HCT116 (cell line): ENCODE data around the gene PBXIP1. TPM values are rescaled to one million over a fixed set of nuclear protein-coding genes. Genes with fewer than 3 reads are reported as not detected.

ENCODE experiments used
- ATAC-seq: fragments of 200-7000 bp; cut with Tn5 transposase; 2 replicates; pipeline ENCODE4 v1.9.1; 2020; ENCODE audit warnings: mild to moderate bottlenecking, moderate library complexity
- BruUV-seq: library from RNA; stranded (reverse); fragments of 400-500 nt; replicated peaks from 2 replicates; lab custom pipeline; 2021; lab: Mats Ljungman, UMichigan
- CTCF ChIA-PET: fragments of 300-600 bp; sonication (Branson Sonifier 250); formaldehyde crosslinking; loops from one replicate; lab custom pipeline; 2021; ENCODE audit warnings: antibody characterized with exemption; lab: Charles Lee
- POLR2A ChIA-PET: fragments of 300-600, 350-600 bp; sonication (Branson Sonifier 250); formaldehyde crosslinking; loops from one replicate; lab custom pipeline; 2021; ENCODE audit warnings: antibody characterized with exemption; lab: Charles Lee
- RAD21 ChIA-PET, 2 experiments: fragments of 300-600 bp; sonication (Branson Sonifier 250); formaldehyde crosslinking; loops; one replicate each; lab custom pipeline; 2023; ENCODE audit warnings: low total read pairs in 2 of 2; ENCODE audit not compliant: uncharacterized antibody in 2 of 2, unreplicated experiment in 2 of 2, low non-redundant PET in 1 of 2; lab: Charles Lee
- DNase-seq: peaks from one replicate; pipeline ENCODE4 v3.0.0-alpha.2; 2010; ENCODE audit warnings: low read depth, low spot score
- H2AFZ ChIP-seq: fragments of 200-600 bp; shearing (Covaris generic), sonication (generic); 2 replicates; pipeline ENCODE4 v1.6.1; 2017; ENCODE audit warnings: low read depth, mixed run types, mixed read lengths, antibody characterized with exemption, low read length; ENCODE audit not compliant: poor library complexity, severe bottlenecking
- H3K27ac ChIP-seq: 2 replicates; pipeline ENCODE4 v1.5.1; 2012; ENCODE audit warnings: low read depth, low read length
- H3K27me3 ChIP-seq: fragments of 200-600 bp; sonication (generic); 2 replicates; pipeline ENCODE4 v1.6.1; 2016; ENCODE audit warnings: mixed run types, low read length, mixed read lengths; ENCODE audit not compliant: insufficient read depth
- H3K36me3 ChIP-seq, 2 experiments: fragments of 200-500 bp in 1 of 2; fragments of 200-600 bp in 1 of 2; sonication (Bioruptor generic) in 1 of 2; sonication (generic) in 1 of 2; 2 replicates each; pipeline versions ENCODE4 v1.5.1 to v1.6.1; 2014 to 2016; ENCODE audit warnings: low read length in 2 of 2, inconsistent platforms in 1 of 2, mixed read lengths in 1 of 2, mixed run types in 1 of 2; ENCODE audit not compliant: insufficient read depth in 2 of 2, control insufficient read depth in 1 of 2
- H3K4me1 ChIP-seq, 2 experiments: fragments of 200-600 bp in 1 of 2; sonication (generic) in 1 of 2; 2 replicates each; pipeline versions ENCODE4 v1.5.1 to v1.6.1; 2012 to 2017; ENCODE audit warnings: low read length in 2 of 2, inconsistent platforms in 1 of 2, mild to moderate bottlenecking in 1 of 2, mixed read lengths in 1 of 2, mixed run types in 1 of 2, moderate library complexity in 1 of 2; ENCODE audit not compliant: insufficient read depth in 2 of 2, control insufficient read depth in 1 of 2
- H3K4me2 ChIP-seq: fragments of 200-600 bp; sonication (generic); 2 replicates; pipeline ENCODE4 v1.6.1; 2017; ENCODE audit warnings: mixed run types, low read length, mixed read lengths
- H3K4me3 ChIP-seq, 2 experiments: fragments of 200-600 bp in 1 of 2; sonication (generic) in 1 of 2; replicated peaks in 1 of 2; 2 replicates each; pipeline ENCODE4 v1.5.1; 2011 to 2016; ENCODE audit warnings: low read length in 2 of 2, control low read depth in 1 of 2, low read depth in 1 of 2, mild to moderate bottlenecking in 1 of 2, mixed read lengths in 1 of 2, mixed run types in 1 of 2
- H3K79me2 ChIP-seq: fragments of 200-600 bp; sonication (generic); 2 replicates; pipeline ENCODE4 v1.6.1; 2017; ENCODE audit warnings: mild to moderate bottlenecking, mixed run types, low read length, moderate library complexity, mixed read lengths; ENCODE audit not compliant: insufficient read depth
- H3K9ac ChIP-seq: fragments of 200-600 bp; sonication (generic); 2 replicates; pipeline ENCODE4 v1.6.1; 2016; ENCODE audit warnings: low read length, mixed read lengths
- H3K9me2 ChIP-seq: fragments of 200-600 bp; sonication (generic), shearing (Covaris generic); 2 replicates; pipeline ENCODE4 v1.6.1; 2017; ENCODE audit warnings: mixed run types, mild to moderate bottlenecking, moderate library complexity; ENCODE audit not compliant: insufficient read depth
- H3K9me3 ChIP-seq, 2 experiments: fragments of 200-500 bp in 1 of 2; fragments of 200-600 bp in 1 of 2; sonication (Bioruptor generic) in 1 of 2; sonication (generic) in 1 of 2; 2 replicates each; pipeline ENCODE4 v1.6.1; 2014 to 2017; ENCODE audit warnings: low read length in 2 of 2, mixed read lengths in 2 of 2, inconsistent platforms in 1 of 2, low read depth in 1 of 2, mild to moderate bottlenecking in 1 of 2, mixed run types in 1 of 2, moderate library complexity in 1 of 2; ENCODE audit not compliant: control insufficient read depth in 1 of 2, insufficient read depth in 1 of 2
- H4K20me1 ChIP-seq: fragments of 200-600 bp; sonication (generic), shearing (Covaris generic); 2 replicates; pipeline ENCODE4 v1.6.1; 2017; ENCODE audit warnings: mixed run types, mild to moderate bottlenecking, moderate library complexity; ENCODE audit not compliant: insufficient read depth
- CTCF ChIP-seq, 3 experiments: fragments of 200-600 bp in 1 of 3; sonication (generic) in 1 of 3; IDR thresholded peaks in 2 of 3; conservative IDR thresholded peaks in 1 of 3; 2 replicates each; pipeline ENCODE4 v1.5.1; 2012 to 2017; ENCODE audit warnings: low read depth in 2 of 3, low read length in 2 of 3, antibody characterized with exemption in 1 of 3, borderline replicate concordance in 1 of 3, control low read depth in 1 of 3, mild to moderate bottlenecking in 1 of 3, mixed read lengths in 1 of 3, mixed run types in 1 of 3, moderate library complexity in 1 of 3; ENCODE audit not compliant: insufficient read depth in 1 of 3
- EZH2phosphoT487 ChIP-seq: fragments of 200-600 bp; IDR thresholded peaks from 2 replicates; pipeline ENCODE4 v1.6.1; 2018; ENCODE audit warnings: antibody characterized with exemption, borderline replicate concordance
- JUND ChIP-seq: IDR thresholded peaks from 2 replicates; pipeline ENCODE4 v1.6.1; 2012
- MAX ChIP-seq: IDR thresholded peaks from 2 replicates; pipeline ENCODE4 v1.6.1; 2012
- REST ChIP-seq: IDR thresholded peaks from 2 replicates; pipeline ENCODE4 v1.6.1; 2012; ENCODE audit warnings: low read depth
- SRF ChIP-seq: IDR thresholded peaks from 2 replicates; pipeline ENCODE4 v1.6.1; 2012; ENCODE audit warnings: low read depth
- TCF7L2 ChIP-seq: IDR thresholded peaks from 2 replicates; pipeline ENCODE4 v1.7.0; 2011; ENCODE audit warnings: borderline replicate concordance, inconsistent platforms; ENCODE audit not compliant: insufficient read depth, insufficient read length; ENCODE audit errors: extremely low read depth
- YY1 ChIP-seq: IDR thresholded peaks from 2 replicates; pipeline ENCODE4 v1.6.1; 2011; ENCODE audit warnings: low read length, low read depth, moderate library complexity, mild to moderate bottlenecking; ENCODE audit not compliant: insufficient replicate concordance; ENCODE audit errors: extremely low read depth
- ZBTB33 ChIP-seq: IDR thresholded peaks from 2 replicates; pipeline ENCODE4 v1.6.1; 2011; ENCODE audit warnings: mild to moderate bottlenecking, low read length, moderate library complexity; ENCODE audit not compliant: insufficient replicate concordance; ENCODE audit errors: extremely low read depth
- ZFX ChIP-seq: fragments of 450-650 bp; IDR thresholded peaks from 2 replicates; pipeline ENCODE4 v1.6.1; 2017
- intact Hi-C: fragments of 100-400 bp; cut with micrococcal nuclease; formaldehyde crosslinking; loops from 2 replicates; pipeline ENCODE4 v1.10.0; 2022
- total RNA-seq: library from RNA; stranded (reverse); gene quantifications from one replicate; pipeline ENCODE4 v1.2.1, GENCODE V29; 2021; ENCODE audit not compliant: unreplicated experiment

Gene PBXIP1
- total RNA-seq, 1 experiment from 2014 or later = 12.6 TPM

- peaks cover 0 to 8% of the 10 kb centered on the region in 2 experiments; a peak in 1 of 4 replicates for H3K4me1 ChIP-seq
- intact Hi-C loops = loop anchor here (1.0 kb wide), 1 partner anchor 385 kb away; no protein-coding TSS in a partner anchor
- no peak overlapping the region for H3K9ac ChIP-seq
- no peaks in the 10 kb centered on the region for H3K36me3 ChIP-seq
- ChIA-PET CTCF (interaction anchor here (0.7 to 1.4 kb wide), 7 partner anchors 21 to 462 kb away, joined by 3 read pairs; partner anchors contain the start of gene ADAM15), POLR2A (interaction anchor here (1.3 kb wide), 1 partner anchor 11 kb away, joined by 4 read pairs; no protein-coding TSS in a partner anchor), RAD21 (interaction anchor here (0.5 to 1.5 kb wide), 4 partner anchors 15 to 275 kb away, joined by 3 to 5 read pairs (median 4); no protein-coding TSS in a partner anchor)
- TF ChIP-seq SRF = no peak
- no peak for TF ChIP-seq JUND
- no peak for TF ChIP-seq CTCF (IDR thresholded peaks at IDR 0.05 in 2 of 3, conservative IDR thresholded peaks at IDR 0.05 in 1 of 3; ENCODE audit: borderline replicate concordance in 1 of 3, insufficient read depth in 1 of 3, low read depth in 2 of 3, low read length in 2 of 3)
- no peak for TF ChIP-seq MAX
- no peak for TF ChIP-seq YY1
- TF ChIP-seq ZFX = no peak
- no peak for TF ChIP-seq ZBTB33
- TF ChIP-seq REST = no peak
- TF ChIP-seq TCF7L2 = no peak
- no peak for TF ChIP-seq EZH2phosphoT487
- 0 out of 2 replicates have a peak, but pooled peaks have one; percentile 5 for ATAC-seq
- no peaks in the 10 kb centered on the region for H3K79me2 ChIP-seq
- H3K27me3 ChIP-seq = no peaks in the 10 kb centered on the region
- H3K27ac ChIP-seq = no peak overlapping the region
- H3K9me3 ChIP-seq = no peaks in the 10 kb centered on the region
- no peak overlapping the region for H3K4me2 ChIP-seq
- H2AFZ ChIP-seq = no peak overlapping the region
- H3K9me2 ChIP-seq = no peaks in the 10 kb centered on the region
- BruUV-seq = no TSS peak
- DNase-seq = no peak
- H4K20me1 ChIP-seq = no peaks in the 10 kb centered on the region
- H3K4me3 ChIP-seq = no peak overlapping the region
Measured at GRCh38 chr1:154944401-154945159, 11.3 kb downstream of the PBXIP1 start.
